ENCODE measurements around the gene BHLHE23.

The BHLHE23 gene

DNA sequence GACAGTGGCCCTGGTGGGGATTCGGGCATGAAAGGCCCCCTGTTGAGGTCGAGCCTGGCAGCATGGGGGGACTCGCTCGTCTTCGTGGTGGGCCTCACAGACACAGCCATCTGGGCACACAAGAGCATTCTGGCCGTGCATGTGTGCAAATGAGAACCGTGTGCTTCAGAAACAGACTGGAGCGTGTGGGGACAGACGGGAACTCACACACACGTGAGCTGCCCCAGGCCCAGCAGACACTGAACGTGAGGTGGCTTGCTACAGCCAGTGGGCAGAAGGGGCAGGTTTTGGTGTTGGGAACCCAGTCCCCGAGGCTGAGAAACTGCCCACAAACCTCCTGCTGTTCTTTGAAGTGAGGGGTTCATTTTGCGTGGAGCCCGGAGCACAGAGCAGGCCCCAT is 38.6 kb upstream of the BHLHE23 start:
- TF ChIP-seq TEAD4 (IDR thresholded peaks at IDR 0.05), result no peak
- TF ChIP-seq, protein P1, sequence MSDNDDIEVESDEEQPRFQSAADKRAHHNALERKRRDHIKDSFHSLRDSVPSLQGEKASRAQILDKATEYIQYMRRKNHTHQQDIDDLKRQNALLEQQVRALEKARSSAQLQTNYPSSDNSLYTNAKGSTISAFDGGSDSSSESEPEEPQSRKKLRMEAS (IDR thresholded peaks at IDR 0.05), result no peak
- TF ChIP-seq TCF12 (IDR thresholded peaks at IDR 0.05; ENCODE audit: low read depth), result no peak
- no peak for TF ChIP-seq CREB1 (IDR thresholded peaks at IDR 0.05; ENCODE audit: low read depth)
- TF ChIP-seq FOXM1 (IDR thresholded peaks at IDR 0.05; ENCODE audit: borderline replicate concordance, low read depth), result no peak
- TF ChIP-seq RAD21 (IDR thresholded peaks at IDR 0.05; ENCODE audit: low read depth), result no peak
- TF ChIP-seq ZBTB7A (IDR thresholded peaks at IDR 0.05; ENCODE audit: low read depth), result no peak
- no peak for TF ChIP-seq NFIC (IDR thresholded peaks at IDR 0.05)
- TF ChIP-seq TAF1 (IDR thresholded peaks at IDR 0.05; ENCODE audit: low read depth), result no peak
- TF ChIP-seq, protein P2, sequence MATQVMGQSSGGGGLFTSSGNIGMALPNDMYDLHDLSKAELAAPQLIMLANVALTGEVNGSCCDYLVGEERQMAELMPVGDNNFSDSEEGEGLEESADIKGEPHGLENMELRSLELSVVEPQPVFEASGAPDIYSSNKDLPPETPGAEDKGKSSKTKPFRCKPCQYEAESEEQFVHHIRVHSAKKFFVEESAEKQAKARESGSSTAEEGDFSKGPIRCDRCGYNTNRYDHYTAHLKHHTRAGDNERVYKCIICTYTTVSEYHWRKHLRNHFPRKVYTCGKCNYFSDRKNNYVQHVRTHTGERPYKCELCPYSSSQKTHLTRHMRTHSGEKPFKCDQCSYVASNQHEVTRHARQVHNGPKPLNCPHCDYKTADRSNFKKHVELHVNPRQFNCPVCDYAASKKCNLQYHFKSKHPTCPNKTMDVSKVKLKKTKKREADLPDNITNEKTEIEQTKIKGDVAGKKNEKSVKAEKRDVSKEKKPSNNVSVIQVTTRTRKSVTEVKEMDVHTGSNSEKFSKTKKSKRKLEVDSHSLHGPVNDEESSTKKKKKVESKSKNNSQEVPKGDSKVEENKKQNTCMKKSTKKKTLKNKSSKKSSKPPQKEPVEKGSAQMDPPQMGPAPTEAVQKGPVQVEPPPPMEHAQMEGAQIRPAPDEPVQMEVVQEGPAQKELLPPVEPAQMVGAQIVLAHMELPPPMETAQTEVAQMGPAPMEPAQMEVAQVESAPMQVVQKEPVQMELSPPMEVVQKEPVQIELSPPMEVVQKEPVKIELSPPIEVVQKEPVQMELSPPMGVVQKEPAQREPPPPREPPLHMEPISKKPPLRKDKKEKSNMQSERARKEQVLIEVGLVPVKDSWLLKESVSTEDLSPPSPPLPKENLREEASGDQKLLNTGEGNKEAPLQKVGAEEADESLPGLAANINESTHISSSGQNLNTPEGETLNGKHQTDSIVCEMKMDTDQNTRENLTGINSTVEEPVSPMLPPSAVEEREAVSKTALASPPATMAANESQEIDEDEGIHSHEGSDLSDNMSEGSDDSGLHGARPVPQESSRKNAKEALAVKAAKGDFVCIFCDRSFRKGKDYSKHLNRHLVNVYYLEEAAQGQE (IDR thresholded peaks at IDR 0.05; ENCODE audit: low read depth), result no peak
- TF ChIP-seq YY1 (IDR thresholded peaks at IDR 0.05; ENCODE audit: low read depth), result no peak
- TF ChIP-seq, protein P3, sequence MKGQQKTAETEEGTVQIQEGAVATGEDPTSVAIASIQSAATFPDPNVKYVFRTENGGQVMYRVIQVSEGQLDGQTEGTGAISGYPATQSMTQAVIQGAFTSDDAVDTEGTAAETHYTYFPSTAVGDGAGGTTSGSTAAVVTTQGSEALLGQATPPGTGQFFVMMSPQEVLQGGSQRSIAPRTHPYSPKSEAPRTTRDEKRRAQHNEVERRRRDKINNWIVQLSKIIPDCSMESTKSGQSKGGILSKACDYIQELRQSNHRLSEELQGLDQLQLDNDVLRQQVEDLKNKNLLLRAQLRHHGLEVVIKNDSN (IDR thresholded peaks at IDR 0.05), result no peak
- no peak for TF ChIP-seq CEBPB (IDR thresholded peaks at IDR 0.05)
- TF ChIP-seq EGR1 (IDR thresholded peaks at IDR 0.05), result no peak
- TF ChIP-seq EP300 (IDR thresholded peaks at IDR 0.05; ENCODE audit: borderline replicate concordance), result no peak

DNA sequence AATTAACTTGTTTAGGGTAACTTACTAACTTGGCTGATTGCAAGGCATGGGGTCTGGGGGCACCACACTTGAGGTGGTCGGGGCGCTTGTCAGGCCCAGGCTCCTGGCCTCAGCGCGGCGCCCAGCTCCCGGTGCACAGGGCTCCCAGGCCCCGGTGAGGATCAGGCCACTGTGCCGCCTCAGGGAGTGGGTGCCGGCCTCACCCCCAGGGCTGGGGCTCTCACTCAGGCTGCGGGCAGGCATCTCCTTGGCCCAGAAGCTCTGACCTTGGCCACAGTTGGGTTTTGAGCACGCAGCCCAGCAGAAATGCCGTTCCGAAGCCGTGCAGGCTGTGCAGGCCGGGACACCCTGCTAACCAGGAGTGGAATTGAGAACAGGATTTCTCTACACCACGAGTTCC is 37.8 kb upstream of the BHLHE23 start:
- TF ChIP-seq TCF12 (IDR thresholded peaks at IDR 0.05; ENCODE audit: low read depth) (no peak), NFIC (IDR thresholded peaks at IDR 0.05) (no peak), EGR1 (IDR thresholded peaks at IDR 0.05) (no peak), RAD21 (IDR thresholded peaks at IDR 0.05; ENCODE audit: low read depth) (no peak), FOXM1 (IDR thresholded peaks at IDR 0.05; ENCODE audit: borderline replicate concordance, low read depth) (no peak), TAF1 (IDR thresholded peaks at IDR 0.05; ENCODE audit: low read depth) (no peak), TEAD4 (IDR thresholded peaks at IDR 0.05) (no peak), CREB1 (IDR thresholded peaks at IDR 0.05; ENCODE audit: low read depth) (no peak), EP300 (IDR thresholded peaks at IDR 0.05; ENCODE audit: borderline replicate concordance) (no peak), YY1 (IDR thresholded peaks at IDR 0.05; ENCODE audit: low read depth) (no peak), ZBTB7A (IDR thresholded peaks at IDR 0.05; ENCODE audit: low read depth) (no peak), CEBPB (IDR thresholded peaks at IDR 0.05) (no peak)
- TF ChIP-seq, protein P2 (IDR thresholded peaks at IDR 0.05; ENCODE audit: low read depth), result no peak
- TF ChIP-seq, protein P3 (IDR thresholded peaks at IDR 0.05), result no peak
- TF ChIP-seq, protein P1 (IDR thresholded peaks at IDR 0.05), result no peak

DNA sequence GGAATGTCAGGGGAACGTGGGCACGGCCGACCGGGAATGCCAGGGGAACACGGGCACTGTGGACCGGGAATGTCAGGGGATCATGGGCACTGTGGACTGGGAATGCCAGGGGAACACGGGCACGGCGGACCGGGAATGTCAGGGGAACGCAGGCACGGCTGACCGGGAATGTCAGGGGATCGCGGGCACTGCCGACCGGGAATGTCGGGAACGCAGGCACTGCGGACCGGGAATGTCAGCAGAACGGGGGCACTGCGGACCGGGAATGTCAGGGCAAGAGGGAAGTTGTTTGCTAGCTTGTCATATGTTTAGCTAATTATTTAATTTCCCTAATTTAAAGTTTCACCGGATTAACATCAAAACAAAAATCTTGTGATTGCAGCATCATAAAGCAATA is 37.4 kb upstream of the BHLHE23 start:
- TF ChIP-seq ZBTB7A (IDR thresholded peaks at IDR 0.05; ENCODE audit: low read depth) (no peak), CREB1 (IDR thresholded peaks at IDR 0.05; ENCODE audit: low read depth) (no peak), YY1 (IDR thresholded peaks at IDR 0.05; ENCODE audit: low read depth) (no peak), TCF12 (IDR thresholded peaks at IDR 0.05; ENCODE audit: low read depth) (no peak), EGR1 (IDR thresholded peaks at IDR 0.05) (no peak), TEAD4 (IDR thresholded peaks at IDR 0.05) (no peak), TAF1 (IDR thresholded peaks at IDR 0.05; ENCODE audit: low read depth) (no peak), EP300 (IDR thresholded peaks at IDR 0.05; ENCODE audit: borderline replicate concordance) (no peak), FOXM1 (IDR thresholded peaks at IDR 0.05; ENCODE audit: borderline replicate concordance, low read depth) (no peak), NFIC (IDR thresholded peaks at IDR 0.05) (no peak), CEBPB (IDR thresholded peaks at IDR 0.05) (no peak)
- TF ChIP-seq, protein P2 (IDR thresholded peaks at IDR 0.05; ENCODE audit: low read depth), result no peak
- TF ChIP-seq, protein P1 (IDR thresholded peaks at IDR 0.05), result no peak
- TF ChIP-seq, protein P3 (IDR thresholded peaks at IDR 0.05), result no peak
